PC-9 (cell line): ENCODE data around the gene MEI4. TPM values are rescaled to one million over a fixed set of nuclear protein-coding genes. Genes with fewer than 3 reads are reported as not detected.

Source experiments
- BruUV-seq: library from RNA; stranded (reverse); fragments of 400-500 nt; replicated peaks from 2 replicates; lab custom pipeline; 2021; lab: Mats Ljungman, UMichigan
- CTCF ChIA-PET: fragments of 300-600 bp; sonication (Branson Sonifier 250); formaldehyde crosslinking; loops from one replicate; lab custom pipeline; 2022; ENCODE audit warnings: antibody characterized with exemption; lab: Charles Lee
- POLR2A ChIA-PET: fragments of 300-600 bp; sonication (Branson Sonifier 250); formaldehyde crosslinking; loops from one replicate; lab custom pipeline; 2022; ENCODE audit warnings: antibody characterized with exemption; ENCODE audit not compliant: unreplicated experiment; lab: Charles Lee
- DNase-seq, 2 experiments: peaks; one replicate each; pipeline versions ENCODE4 v3.0.0 to v3.0.0-alpha.2; 2015 to 2022; ENCODE audit warnings: mixed read lengths in 1 of 2
- H2AFZ ChIP-seq: fragments of 200-600 bp; sonication (generic); 2 replicates; pipeline ENCODE4 v1.8.1; 2017; ENCODE audit warnings: antibody characterized with exemption
- H3F3A ChIP-seq: fragments of 200-600 bp; sonication (generic); 2 replicates; pipeline ENCODE4 v1.8.1; 2017; ENCODE audit warnings: antibody characterized with exemption, mild to moderate bottlenecking, low read depth; ENCODE audit not compliant: insufficient read depth
- H3K27ac ChIP-seq: fragments of 200-600 bp; sonication (generic); 2 replicates; pipeline ENCODE4 v1.6.1; 2016; ENCODE audit warnings: mixed run types
- H3K27me3 ChIP-seq: fragments of 200-600 bp; sonication (generic); 2 replicates; pipeline ENCODE4 v1.6.1; 2016; ENCODE audit warnings: low read depth, mixed run types; ENCODE audit not compliant: insufficient read depth
- H3K36me3 ChIP-seq: fragments of 200-600 bp; sonication (generic); 2 replicates; pipeline ENCODE4 v1.6.1; 2016; ENCODE audit warnings: low read depth, mixed run types
- H3K4me1 ChIP-seq: fragments of 200-600 bp; sonication (generic); replicated peaks from 2 replicates; pipeline ENCODE4 v1.6.1; 2016; ENCODE audit warnings: mixed run types; ENCODE audit not compliant: insufficient read depth
- H3K4me2 ChIP-seq: fragments of 200-600 bp; sonication (generic); 2 replicates; pipeline ENCODE4 v1.6.1; 2017; ENCODE audit warnings: mixed run types
- H3K4me3 ChIP-seq: fragments of 200-600 bp; sonication (generic); 2 replicates; pipeline ENCODE4 v1.6.1; 2016; ENCODE audit warnings: mixed run types
- H3K79me2 ChIP-seq: fragments of 200-600 bp; sonication (generic); 2 replicates; pipeline ENCODE4 v1.6.1; 2017; ENCODE audit warnings: low read depth, mixed run types
- H3K9me2 ChIP-seq: fragments of 200-600 bp; sonication (generic); 2 replicates; pipeline ENCODE4 v1.8.1; 2017; ENCODE audit warnings: mild to moderate bottlenecking; ENCODE audit not compliant: insufficient read depth
- H3K9me3 ChIP-seq: fragments of 200-600 bp; sonication (generic); 2 replicates; pipeline ENCODE4 v1.8.1; 2016; ENCODE audit warnings: low read depth; ENCODE audit not compliant: insufficient read depth
- H4K20me1 ChIP-seq: fragments of 200-600 bp; sonication (generic); 2 replicates; pipeline ENCODE4 v1.8.1; 2017; ENCODE audit not compliant: insufficient read depth
- EZH2 ChIP-seq: fragments of 200-600 bp; sonication (generic); IDR thresholded peaks from 2 replicates; pipeline ENCODE4 v1.8.0; 2017; ENCODE audit warnings: antibody characterized with exemption, low read depth
- intact Hi-C: fragments of 100-400 bp; cut with micrococcal nuclease; formaldehyde crosslinking; loops from one replicate; pipeline ENCODE4 v1.10.0; 2022; ENCODE audit not compliant: unreplicated experiment
- total RNA-seq: library from RNA; stranded (reverse); gene quantifications from 2 replicates; pipeline ENCODE4 v1.2.3, GENCODE V29; 2021
- TF ChIP-seq, protein P1 (sequence below): fragments of 200-600 bp; sonication (generic); conservative IDR thresholded peaks from 2 replicates; pipeline ENCODE4 v1.6.1; 2017; ENCODE audit warnings: mixed run types, antibody characterized with exemption, mild to moderate bottlenecking, moderate library complexity

Gene MEI4
- total RNA-seq, 1 experiment from 2014 or later = not detected

DNA sequence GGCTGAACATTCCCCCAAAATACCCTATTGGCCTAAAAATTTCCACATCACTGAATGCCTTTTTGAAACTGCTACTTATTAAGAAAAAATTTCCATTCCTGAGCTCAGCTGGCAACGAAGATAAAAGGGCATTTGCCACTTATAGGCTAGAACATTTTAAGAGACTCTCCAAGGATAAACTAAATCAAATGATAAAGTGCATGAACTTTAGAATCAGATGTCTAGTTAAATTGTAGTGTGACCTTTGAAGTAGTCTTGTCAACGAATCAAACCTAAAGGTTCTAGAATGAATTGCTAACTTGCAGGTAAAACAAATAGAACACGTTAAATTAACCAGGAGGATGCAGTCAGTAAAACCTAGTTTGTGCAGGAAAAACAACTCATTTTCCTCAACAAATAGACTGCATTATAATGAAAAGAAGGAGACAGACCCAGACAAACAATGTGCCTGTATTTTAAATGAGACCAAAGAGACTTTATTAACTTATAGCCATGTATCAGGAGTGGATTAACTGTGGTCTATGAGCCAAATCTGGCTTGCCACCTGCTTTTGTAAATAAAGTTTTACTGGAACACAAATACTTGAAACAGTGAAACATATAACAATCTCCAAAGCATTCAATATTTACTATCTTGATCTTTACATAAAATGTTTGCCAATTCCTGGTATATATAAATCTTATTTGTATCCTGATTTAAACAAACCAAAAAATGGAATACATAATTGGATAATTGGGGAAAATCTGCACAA lies 184.4 kb downstream of the MEI4 start:
- TF ChIP-seq, protein P1, sequence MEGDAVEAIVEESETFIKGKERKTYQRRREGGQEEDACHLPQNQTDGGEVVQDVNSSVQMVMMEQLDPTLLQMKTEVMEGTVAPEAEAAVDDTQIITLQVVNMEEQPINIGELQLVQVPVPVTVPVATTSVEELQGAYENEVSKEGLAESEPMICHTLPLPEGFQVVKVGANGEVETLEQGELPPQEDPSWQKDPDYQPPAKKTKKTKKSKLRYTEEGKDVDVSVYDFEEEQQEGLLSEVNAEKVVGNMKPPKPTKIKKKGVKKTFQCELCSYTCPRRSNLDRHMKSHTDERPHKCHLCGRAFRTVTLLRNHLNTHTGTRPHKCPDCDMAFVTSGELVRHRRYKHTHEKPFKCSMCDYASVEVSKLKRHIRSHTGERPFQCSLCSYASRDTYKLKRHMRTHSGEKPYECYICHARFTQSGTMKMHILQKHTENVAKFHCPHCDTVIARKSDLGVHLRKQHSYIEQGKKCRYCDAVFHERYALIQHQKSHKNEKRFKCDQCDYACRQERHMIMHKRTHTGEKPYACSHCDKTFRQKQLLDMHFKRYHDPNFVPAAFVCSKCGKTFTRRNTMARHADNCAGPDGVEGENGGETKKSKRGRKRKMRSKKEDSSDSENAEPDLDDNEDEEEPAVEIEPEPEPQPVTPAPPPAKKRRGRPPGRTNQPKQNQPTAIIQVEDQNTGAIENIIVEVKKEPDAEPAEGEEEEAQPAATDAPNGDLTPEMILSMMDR = no peak
- TF ChIP-seq EZH2 = no peak
- Histone ChIP-seq H3K79me2 (no peaks in the 10 kb centered on the region), H3K4me3 (no peak overlapping the region), H4K20me1 (no peaks in the 10 kb centered on the region), H3K9me2 (no peaks in the 10 kb centered on the region), H3K36me3 (no peaks in the 10 kb centered on the region), H3K4me2 (no peak overlapping the region), H3K9me3 (no peaks in the 10 kb centered on the region), H2AFZ (no peak overlapping the region), H3K27me3 (no peaks in the 10 kb centered on the region), H3F3A (no peaks in the 10 kb centered on the region), H3K4me1 (no peaks in the 10 kb centered on the region), H3K27ac (no peak overlapping the region)
- POLR2A ChIA-PET = no interaction called here
- CTCF ChIA-PET = no interaction called here
- intact Hi-C loops = no loop called here
- DNase-seq = no peak
- no TSS peak for BruUV-seq

DNA sequence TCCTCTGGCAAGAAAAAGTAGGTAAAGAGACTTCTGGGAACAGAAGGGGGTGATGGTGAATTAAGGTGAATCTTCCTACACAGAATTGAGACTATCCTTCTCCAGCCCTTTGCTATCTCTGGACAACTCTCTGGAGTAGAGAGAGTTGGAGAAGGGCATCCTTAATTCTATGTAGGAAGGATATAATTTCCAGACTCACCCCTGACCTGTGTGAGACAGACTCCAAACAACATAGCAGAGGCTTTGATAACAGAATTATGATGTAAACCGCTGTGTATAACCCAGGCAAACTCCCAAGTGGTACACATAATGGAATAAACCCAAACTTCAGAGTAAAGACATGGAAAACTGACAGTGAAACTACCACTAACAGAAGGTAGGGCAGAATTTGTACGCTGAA lies 186.5 kb downstream of the MEI4 start:
- ChIA-PET POLR2A (no interaction called here), CTCF (no interaction called here)
- H3K27me3 ChIP-seq = no peaks in the 10 kb centered on the region
- H3K36me3 ChIP-seq = no peaks in the 10 kb centered on the region
- DNase-seq = no peak
- no peaks in the 10 kb centered on the region for H3F3A ChIP-seq
- H3K9me2 ChIP-seq = no peaks in the 10 kb centered on the region
- no peaks in the 10 kb centered on the region for H3K4me1 ChIP-seq
- H3K4me3 ChIP-seq = no peak overlapping the region
- TF ChIP-seq, protein P1 = no peak
- no peak for TF ChIP-seq EZH2
- H3K4me2 ChIP-seq = no peak overlapping the region
- no peaks in the 10 kb centered on the region for H3K9me3 ChIP-seq
- H3K79me2 ChIP-seq = no peaks in the 10 kb centered on the region
- H3K27ac ChIP-seq = no peak overlapping the region
- H4K20me1 ChIP-seq = no peaks in the 10 kb centered on the region
- intact Hi-C loops = no loop called here
- H2AFZ ChIP-seq = no peak overlapping the region
- no TSS peak for BruUV-seq

DNA sequence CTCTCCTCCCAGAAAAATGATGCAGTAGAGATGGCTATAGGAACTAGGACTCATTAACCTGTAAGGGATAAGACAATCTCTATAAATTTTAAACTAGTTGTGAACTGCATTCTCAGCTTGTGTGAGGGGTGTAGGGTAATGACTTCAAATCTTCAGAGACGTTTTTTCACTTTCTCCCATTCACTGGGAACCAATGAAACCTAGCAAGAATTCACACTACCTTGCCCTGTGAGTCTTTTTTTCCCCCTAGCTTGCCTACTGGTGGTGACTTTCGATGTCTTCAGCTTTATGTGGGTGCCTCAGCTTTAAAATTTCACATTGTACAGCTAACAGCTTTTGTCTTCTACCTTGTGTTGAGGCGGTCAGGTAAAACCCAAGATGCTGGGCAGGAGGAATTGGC lies 192.0 kb downstream of the MEI4 start:
- ChIA-PET CTCF (no interaction called here), POLR2A (no interaction called here)
- Histone ChIP-seq H3K4me1 (no peaks in the 10 kb centered on the region), H3F3A (no peaks in the 10 kb centered on the region), H3K4me3 (no peak overlapping the region), H3K79me2 (no peaks in the 10 kb centered on the region), H4K20me1 (no peaks in the 10 kb centered on the region), H2AFZ (no peak overlapping the region), H3K4me2 (no peak overlapping the region), H3K27me3 (no peaks in the 10 kb centered on the region), H3K36me3 (no peaks in the 10 kb centered on the region), H3K27ac (no peak overlapping the region), H3K9me2 (no peaks in the 10 kb centered on the region), H3K9me3 (no peaks in the 10 kb centered on the region)
- intact Hi-C loops = no loop called here
- DNase-seq = no peak
- no TSS peak for BruUV-seq
- TF ChIP-seq EZH2 = no peak
- TF ChIP-seq, protein P1 = no peak
